ENCODE measurements around the gene RPL18.
"Not testable (repeated sequence)": the region's sequence is repeated elsewhere in the genome, so short reads cannot be mapped to it uniquely, and the experiment has no call there.

The RPL18 gene

DNA sequence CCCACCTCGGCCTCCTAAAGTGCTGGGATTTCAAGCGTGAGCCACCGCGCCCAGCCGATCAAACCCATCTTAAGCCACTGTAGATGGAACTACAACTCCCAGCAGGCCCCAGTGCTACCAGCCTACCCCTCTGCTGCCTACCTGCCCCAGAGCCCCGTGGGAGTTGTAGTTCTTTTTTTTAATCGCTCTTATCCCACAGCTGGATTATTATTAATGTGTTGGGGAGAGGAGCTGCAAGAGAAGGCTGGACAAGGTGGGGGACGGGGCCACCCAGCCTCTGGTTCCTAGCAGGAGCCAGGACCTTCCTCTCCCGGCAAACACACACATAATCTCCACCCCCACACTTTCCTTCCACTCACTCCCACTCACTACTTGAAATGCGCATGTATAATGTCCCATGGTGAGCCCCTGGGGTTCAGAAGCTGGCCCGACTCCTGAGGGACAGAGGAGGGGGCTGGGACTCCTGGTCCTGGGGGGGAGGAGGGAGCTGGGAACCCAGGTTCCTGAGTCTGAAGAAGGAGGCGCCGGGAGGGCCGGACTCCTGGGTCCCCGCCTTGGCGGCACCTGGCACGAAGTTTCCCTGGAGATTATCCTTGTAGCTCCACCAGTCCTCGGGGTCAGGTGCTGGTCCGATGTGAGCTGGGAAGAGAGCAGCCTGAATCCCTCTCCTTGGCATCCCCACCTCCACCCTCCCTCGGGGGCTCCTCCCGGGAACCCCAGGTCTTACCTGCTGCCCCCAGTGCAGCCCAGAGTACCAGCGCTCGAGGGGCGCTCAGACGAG is 26.1 kb upstream of the RPL18 start:
- peak; percentile 87 for DNase-seq (ENCODE audit: low spot score)

DNA sequence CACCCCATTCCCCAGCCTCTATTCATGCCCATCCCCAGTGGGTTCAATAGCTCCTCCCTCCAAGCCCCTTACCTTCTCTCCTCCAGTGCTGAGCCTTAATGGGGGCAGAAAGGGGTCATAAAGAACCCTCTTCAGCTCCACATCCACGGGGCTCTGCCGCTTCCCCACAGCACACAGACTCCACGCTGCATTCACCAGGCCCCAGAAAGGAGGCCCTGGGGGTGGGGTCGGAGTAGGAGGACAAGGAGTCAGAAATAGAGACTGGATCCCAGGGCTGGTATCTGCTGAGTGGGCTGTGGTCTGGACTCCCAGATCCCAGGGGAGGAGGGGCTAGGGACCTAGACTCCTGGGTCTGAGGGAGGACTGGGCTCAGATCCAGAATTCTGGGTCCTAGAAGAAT is 25.4 kb upstream of the RPL18 start:
- DNase-seq (ENCODE audit: low spot score) = no peak

DNA sequence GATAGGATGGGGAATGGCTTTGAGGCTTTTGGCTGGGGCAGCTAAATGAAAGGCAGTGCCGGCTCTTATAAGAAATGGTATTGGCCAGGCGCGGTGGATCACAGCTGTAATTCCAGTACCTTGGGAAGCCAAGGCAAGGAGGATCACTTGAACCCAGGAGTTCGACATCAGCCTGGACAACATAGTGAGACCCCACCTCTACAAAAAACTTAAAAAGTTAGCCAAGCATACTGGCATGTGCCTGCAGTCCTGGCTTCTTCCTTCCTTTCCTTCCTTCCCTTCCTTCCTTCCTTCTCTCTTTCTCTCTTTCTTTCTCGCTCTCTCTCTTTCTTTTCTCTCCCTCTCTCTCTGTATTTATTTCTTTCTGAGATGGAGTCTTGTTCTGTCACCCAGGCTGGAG is 23.9 kb upstream of the RPL18 start:
- DNase-seq (ENCODE audit: low spot score) = no peak

DNA sequence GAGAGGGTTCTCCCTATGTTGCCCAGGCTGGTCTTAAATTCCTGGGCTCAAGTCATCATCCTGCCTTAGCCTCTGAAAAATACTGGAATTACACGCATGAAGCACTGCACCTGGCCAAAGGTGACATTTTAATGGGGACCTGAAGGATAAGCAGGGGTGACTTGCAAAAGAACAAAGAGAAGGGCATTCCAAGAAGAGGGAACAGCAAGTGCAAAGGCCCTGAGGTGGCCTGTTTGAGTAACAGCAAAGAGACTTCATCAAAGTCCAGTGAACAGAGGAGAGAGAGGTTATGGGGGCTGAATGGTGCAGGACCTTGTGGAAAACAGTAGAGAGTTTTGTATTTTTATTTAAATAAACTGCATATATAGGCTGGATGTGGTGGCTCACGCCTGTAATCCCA is 22.9 kb upstream of the RPL18 start:
- DNase-seq (ENCODE audit: low spot score) = no peak

DNA sequence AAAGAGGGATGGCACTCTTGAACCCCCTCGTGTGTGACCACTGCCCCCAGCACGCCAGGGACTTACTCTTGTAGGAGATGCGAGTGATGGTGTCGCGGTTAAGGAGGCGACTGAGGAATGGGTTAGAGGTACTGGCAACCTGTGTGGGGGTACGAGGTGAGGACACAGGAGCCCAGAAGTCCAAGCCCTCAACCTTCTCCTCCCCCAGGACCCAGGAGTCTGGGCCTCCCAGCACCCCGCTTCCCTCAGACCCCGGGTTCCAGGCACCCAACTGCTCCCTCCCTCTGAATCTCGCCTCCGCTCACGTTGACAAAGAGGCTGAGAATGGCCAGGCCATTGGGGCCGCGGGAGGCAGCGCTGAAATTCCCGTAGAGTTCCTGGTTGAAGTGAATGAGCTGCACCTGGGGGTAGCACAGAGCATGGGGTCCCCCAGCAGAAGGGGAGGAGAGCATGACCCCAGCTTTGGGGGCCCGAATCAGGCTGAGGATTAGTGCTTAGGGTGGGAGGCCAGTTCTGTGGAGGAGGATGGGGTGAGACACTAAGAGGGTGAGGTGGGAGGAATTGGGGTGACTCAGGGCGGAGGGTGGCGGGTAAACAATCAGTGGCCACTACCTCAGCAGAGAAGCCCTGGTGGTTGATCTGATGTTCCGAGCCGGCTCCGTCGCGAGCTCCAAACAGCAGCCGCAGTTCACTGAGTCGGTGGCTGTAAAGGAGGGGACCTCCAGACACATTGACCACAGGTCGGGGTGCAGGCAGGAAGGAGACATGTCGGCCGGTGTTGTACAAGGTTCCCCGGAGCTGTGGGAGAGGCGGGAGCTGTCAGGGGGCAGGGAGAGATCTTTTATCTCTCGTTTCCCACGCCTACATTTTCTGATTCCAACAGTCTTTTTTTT is 20.8 kb upstream of the RPL18 start:
- no peak for DNase-seq (ENCODE audit: low spot score)

DNA sequence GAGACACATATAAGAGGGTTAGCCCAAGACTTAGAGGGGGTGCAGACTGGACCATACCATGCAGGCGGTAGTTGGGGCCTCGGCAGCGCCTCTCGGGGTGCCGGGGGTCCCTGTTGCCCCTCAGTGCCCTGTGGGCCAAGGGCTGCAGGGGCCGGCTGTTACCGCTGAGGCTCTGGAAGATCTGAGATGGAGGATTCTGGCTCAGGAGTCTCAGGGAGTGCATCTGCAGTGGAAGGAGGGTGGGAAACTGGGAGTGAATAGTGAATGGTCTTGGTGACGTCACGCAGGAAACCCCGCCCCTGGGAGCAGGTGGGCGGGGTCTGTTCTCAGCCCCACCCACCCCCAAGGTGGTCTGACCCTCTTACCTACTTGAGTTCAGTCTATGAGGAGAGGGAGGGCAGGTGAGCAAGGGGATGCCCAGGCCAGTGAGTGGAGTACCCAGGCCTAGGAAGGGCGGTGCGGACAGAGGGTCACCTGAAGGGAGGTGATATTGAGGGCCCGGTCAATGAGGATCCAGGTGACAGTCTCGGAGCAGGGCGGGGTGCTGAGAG is 19.9 kb upstream of the RPL18 start:
- no peak for DNase-seq (ENCODE audit: low spot score)

DNA sequence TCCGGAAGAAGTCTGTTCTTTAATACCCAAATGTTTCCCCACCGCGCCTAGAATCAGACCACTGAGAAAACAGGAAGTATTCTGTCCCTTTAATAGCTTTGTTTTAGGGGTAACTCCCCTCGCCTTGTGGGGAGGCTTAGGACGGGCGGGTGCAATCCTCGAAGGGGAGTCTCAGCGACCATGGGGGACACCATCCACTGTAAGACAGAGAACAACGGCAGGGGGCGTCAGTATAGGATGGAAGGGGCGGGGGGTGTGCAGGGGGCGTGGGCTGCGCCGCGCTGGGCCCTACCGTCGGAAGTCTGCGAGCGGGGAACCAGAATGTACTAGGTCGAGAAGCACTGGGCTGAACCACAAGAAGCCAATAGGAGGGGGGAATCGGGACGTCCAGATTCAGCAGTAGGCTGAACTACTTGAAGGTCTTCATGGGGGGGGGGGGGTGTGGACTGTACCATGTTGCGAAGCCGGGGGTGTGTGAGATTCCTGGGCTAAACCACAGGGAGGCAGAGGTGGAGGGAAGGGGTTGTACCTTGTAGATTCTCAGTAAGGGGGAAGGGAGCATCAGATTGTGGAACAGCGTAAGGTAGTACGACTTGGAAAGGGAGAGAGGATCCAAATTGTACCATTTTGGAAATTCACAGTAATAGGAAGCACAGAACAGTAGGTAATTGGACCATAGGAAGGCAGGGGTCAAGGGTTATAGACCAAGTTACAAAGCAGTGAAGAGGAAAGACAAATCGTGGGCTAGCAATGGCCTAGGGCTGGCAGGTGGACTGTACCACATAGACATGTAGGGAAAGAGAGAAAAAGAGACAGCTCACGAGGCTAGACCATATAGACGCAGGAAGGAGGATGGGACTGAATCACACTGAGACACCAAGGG is 19.2 kb upstream of the RPL18 start:
- DNase-seq (ENCODE audit: low spot score) = peak; percentile 95

DNA sequence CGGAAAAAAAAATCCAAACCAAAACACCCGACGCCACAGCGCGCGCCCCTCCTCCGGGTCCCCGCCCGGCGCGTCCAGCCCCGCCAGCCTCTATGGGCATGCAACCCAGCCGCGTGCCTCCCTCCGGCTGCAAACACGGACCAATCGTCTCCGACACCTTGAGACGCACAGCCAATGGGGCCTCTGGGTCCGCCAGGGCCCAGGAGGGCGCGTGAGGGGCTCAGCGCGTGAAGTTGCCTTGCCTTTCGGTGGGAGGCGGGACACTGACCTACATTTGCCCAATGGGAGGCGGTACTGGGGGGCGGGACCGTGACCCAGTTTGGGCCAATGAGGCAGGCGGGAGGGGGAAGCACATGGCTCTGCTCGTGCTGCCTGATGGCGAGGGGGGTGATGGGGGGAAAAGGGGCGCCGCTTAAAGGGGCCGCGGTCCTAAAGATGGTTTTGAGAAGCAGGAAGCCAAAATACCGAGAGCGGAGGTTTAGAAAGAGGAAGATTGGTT is 18.5 kb upstream of the RPL18 start:
- peak; percentile 100 for DNase-seq (ENCODE audit: low spot score)

DNA sequence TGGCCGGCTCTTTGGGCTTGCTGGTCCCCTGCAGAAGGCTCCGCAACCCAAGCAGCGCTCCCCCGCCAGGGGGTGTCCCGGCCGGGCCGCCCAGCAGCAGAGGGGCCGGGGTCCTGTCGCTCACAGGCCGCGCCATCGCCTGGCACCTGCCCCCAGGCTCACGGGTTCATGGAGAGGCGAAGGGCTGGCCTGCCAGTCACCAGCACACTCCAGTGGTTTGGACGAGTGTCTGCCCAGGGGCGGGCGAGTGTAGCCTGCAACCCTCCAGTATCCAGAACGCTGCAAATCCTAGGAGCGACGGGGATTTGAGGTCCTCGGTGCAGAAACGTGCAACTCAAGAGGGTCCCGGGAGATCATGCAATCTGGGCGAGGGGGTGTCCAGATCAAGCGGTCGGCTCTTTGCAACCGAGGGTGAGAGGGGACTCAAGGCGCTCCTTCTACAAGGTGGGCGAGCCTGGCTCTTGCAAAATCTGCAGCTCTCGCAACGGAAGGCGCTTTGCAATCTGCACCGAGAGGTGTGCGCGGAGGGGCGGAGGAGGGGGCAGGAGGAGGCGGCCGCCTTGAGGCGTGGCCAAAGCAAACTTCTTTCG is 18.0 kb upstream of the RPL18 start, which contains the start of gene DBP:
TSS of gene DBP (minus strand) at position 521 of the 590 bp plus-strand sequence. CDS start at position 136, 385 bp downstream.
- DNase-seq (ENCODE audit: low spot score) = no peak

DNA sequence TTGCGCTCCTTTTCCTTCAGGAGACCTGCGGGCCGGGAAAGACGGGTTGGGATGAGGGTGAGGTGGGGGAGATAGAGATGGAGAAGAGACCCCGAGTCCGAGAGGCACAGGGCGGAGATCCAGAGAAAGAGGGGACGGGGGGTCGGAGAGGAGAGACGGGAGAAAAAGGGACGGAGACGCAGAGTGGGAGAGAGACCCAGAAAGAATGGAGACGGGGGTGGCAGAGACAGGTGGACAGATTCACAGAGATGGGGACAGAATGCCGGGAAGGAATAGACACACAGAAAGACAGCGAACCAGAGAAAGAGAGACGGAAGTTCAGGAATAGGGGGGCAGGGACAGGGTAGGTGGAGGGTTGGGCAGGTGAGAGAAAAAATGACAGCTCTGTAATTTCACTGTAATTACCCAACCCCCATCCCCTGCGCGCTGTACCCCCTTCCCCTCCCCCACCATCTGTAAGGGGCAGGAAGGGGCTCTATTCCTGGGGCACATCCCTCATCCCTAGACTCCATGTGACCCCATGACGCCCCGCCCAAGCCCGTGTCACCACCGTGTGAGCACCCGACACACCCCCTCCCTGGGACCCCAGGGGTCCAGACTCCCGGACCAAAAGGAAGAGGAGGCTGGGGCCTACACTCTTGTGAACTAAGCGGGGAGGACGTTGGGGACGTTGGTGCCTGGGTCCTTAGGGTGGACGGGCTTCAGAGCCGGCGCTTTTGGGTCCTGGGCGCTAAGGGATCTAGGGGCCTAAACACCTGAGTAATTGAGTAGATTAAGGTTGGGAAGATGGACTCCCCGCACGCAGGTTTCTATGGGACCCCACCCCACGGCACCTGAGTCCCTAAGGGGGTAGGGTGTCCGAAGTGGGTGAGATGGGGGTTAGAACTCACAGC is 17.2 kb upstream of the RPL18 start:
- DNase-seq (ENCODE audit: low spot score) = no peak

DNA sequence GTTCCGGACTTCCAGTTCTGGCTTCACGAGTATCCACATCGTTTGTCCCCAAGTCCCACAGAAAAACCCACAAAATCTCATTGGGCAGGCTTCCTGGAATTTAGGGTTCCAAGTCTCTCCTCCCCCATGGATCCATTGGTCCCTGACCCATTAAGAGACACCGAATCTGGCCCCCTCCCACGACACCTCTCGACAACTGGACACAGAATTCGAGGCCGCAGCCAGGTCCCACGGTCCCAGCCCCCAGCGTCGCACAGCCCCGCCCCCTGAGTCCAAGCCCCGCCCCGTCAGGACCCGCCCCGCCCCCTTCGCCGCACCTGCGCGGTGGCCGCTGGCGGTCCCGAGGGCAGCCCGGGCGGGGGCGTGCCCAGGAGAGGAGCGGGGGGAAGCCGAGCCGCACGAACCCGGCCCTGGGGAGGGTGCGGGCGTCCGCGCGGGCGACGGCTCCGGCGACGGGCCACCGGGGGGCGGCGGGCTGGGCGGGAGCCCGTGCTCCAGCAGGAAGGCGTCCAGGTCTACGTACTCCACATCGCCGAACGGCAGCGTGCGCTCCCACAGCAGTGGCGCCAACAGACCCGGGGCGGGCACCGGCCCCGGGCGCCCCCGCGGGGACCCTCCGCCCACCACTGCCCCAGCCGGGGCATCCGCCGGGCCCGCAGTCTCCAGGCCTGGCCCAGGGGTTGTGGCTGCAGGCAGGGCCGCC is 16.4 kb upstream of the RPL18 start:
- no peak for DNase-seq (ENCODE audit: low spot score)

DNA sequence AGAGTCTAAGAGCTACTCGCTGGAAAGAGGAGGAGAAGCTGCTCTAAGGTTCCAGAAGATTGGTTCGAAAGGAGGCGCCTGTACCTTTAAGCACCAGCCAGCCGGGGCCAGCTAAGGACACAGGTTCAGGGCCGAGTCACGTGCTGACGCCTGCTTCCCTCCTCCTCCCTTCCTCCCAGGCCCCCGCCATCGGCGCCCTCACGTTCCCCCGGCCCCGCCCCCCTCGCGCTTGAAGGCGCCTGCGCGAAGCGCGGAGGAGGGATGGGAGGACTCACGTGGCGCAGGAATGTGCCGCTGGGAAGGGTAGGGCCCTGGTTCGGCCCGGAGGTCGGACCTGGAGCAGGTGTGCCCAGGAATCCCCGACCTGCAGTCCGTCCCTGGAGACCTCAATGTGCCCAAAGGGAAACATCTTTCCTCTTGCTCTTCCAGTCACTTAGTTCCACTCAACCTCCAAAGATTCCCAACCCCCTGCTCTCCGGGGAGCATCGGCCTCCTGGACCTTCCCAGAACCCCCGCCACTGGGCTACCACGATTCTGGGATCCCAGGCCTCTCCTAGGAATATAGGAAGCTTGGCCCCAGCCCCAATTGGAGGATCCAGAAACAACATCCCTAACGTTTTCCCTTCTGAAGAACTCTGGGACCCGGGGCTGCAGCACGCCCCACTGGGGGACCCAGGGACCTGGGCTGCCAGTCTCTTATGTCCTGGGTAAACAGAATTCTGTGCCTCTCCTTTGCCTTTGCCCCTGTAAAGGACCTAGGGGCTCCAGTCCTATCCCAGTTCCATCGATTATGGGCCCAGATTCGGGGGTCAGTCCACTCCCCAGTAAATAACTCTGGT is 15.7 kb upstream of the RPL18 start:
- DNase-seq (ENCODE audit: low spot score) = peak; percentile 94

DNA sequence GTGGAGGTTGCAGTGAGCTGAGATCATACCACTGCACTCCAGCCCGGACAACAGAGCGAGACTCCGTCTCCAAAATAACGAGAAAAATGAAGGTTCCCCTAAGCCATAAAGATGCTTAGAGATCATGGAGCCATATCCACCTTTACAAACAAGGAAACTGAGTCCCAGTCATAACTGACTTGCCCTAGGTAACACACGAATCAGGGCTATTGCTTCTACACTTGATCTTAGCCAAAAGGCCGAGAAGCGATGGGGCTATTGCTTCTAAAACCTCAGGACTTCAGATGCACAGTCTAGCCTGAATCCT is 15.0 kb upstream of the RPL18 start:
- no peak for DNase-seq (ENCODE audit: low spot score)

DNA sequence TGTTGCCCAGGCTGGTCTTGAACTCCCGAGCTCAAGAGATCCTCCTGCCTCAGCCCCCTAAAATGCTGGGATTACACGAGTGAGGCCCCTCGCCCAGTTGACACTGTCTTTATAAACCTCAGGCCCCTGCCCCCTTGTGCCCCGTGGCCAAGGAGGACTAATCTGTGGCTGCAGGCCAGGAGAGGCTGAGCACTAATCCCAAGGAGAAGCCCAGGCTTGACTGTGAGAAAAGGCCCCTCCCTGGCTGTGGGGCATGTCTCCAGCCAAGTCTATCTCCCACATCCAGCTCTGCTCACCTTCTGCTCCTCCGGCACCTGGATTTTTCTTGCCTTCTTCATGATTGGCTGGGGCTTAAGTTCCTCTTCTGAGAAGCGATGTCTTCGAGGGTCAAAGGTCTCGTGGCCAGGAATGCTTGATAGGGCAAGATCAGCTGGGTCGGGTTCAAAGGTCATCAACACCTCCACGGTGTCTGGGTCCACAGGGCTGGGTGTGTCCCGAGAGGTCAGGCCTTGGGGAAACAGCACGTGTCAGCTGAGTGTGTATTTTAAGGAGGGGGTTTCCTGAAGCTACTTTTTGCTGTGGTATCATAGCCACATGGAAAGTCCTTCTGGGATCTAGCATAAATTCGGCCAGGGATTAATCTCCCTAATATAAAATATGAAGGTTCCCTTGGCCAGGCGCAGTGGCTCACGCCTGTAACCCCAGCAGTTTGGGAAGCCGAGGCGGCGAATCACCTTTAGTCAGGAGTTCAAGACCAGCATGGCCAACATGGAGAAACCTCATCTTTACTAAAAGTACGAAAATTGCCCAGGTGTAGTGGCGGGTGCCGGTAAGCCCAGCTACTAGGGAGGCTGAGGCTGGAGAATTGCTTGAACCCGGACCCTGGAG is 14.4 kb upstream of the RPL18 start:
- no peak for DNase-seq (ENCODE audit: low spot score)

DNA sequence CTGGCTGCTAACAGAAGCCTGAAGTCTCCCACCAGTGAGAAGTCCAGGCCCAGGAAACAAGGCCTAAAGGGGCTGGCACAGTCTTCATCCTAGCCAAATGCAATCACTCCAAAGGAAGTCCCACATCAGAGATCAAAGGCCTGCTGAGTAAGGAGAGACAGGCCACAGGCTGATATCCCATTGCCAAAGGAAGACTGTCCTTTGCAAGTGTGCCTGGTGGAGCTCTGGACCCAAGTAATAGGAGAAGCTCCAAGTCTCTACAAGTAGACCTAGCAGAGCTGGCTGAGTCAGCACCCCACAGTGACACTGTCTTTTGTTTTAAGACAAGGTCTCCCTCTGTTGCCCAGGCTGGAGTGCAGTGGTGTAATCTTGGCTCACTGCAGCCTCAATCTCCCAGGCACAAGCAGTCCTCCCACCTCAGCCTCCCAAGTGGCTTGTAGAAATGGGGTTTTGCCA is 13.7 kb upstream of the RPL18 start:
- no peak for DNase-seq (ENCODE audit: low spot score)

DNA sequence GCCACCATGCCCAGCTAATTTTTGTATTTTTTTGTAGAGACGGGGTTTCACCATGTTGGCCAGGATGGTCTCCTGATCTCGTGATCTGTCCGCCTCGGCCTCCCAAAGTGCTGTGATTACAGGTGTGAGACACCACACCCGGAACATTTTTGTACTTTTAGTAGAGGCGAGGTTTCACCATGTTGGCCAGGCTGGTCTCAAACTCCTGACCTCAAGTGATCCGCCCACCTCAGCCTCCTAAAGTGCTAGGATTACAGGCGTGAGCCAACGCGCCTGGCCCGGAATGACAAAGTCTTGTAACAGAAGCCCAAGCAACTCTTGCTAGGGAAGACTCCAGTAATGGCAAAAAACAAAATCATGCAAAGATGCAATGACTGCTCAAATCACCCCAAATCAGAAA is 13.3 kb upstream of the RPL18 start:
- not testable (repeated sequence) for DNase-seq (ENCODE audit: low spot score)

DNA sequence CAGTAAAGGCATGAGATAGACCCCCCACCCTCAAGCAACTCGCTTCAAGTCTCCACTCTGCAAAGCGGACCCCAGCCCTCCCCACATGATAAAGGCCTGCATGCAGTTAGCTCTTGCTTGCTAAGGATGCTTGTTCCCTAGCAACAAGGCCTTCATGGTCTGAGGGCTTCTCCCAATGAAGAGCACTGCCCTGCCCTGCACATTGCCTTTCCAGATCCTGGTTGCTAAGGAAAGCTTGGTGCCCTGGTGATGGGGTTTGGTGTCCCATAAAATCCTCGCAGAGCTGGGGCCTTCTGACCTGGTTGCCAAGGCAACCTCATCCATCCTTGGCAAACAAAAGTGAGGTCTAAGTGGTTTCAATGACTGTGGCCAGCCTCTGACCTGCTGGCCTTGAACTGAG is 12.2 kb upstream of the RPL18 start:
- no peak for DNase-seq (ENCODE audit: low spot score)

All from putamen (tissue), 1 donor.